ENCODE measurements around the gene SDR42E2. TPM values are rescaled to one million over a fixed set of nuclear protein-coding genes. Genes with fewer than 3 reads are reported as not detected.
"Not testable (repeated sequence)": the region's sequence is repeated elsewhere in the genome, so short reads cannot be mapped to it uniquely, and the experiment has no call there.

SDR42E2 gene
- polyA plus RNA-seq, 1 donor from 2014 or later = not detected

DNA sequence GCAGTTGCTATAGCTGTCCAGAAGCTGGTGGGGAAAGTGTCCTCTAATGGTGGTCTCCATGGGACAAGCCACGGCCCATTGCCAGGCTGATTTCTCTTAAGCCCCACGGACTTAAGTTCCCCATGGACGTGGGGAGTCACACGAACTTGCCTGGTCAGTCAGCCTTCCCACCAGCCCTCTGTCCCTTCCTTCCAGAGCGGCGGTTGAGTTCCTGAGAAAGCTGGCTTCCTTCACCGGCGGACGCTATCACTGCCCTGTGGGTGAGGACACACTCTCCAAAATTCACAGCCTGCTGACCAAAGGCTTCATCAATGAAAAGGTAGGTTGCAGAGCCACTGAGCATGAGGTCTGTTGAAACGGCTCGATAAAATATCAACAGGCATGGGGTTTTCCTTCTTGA, 10.0 kb upstream of the SDR42E2 start:
- Histone ChIP-seq H3K36me3 (ENCODE audit: insufficient read depth, low read length) (no peaks in the 10 kb centered on the region), H3K27me3 (ENCODE audit: insufficient read depth, low read depth, low read length) (no peaks in the 10 kb centered on the region), H3K9ac (ENCODE audit: low read length) (no peak overlapping the region), H2AFZ (ENCODE audit: low read depth, low read length) (no peak overlapping the region), H3K4me2 (ENCODE audit: low read length) (no peak overlapping the region), H3K27ac (ENCODE audit: low read length) (no peak overlapping the region), H3F3A (ENCODE audit: insufficient read depth, low read length, poor library complexity, severe bottlenecking) (no peaks in the 10 kb centered on the region), H3K4me3 (ENCODE audit: low read length) (no peak overlapping the region), H3K9me2 (ENCODE audit: insufficient read depth, low read length) (no peaks in the 10 kb centered on the region), H4K20me1 (ENCODE audit: insufficient read depth) (no peaks in the 10 kb centered on the region), H3K9me3 (ENCODE audit: low read length) (no peaks in the 10 kb centered on the region), H3K79me2 (replicated peaks; ENCODE audit: insufficient read depth, low read length) (no peaks in the 10 kb centered on the region)
- TF ChIP-seq TAF1 (IDR thresholded peaks at IDR 0.05; ENCODE audit: low read depth) (no peak), CTCF (IDR thresholded peaks at IDR 0.05; ENCODE audit: poor library complexity, severe bottlenecking) (no peak), EZH2 (IDR thresholded peaks at IDR 0.05; ENCODE audit: borderline replicate concordance, insufficient read depth, low read length, poor library complexity, severe bottlenecking) (no peak), REST (IDR thresholded peaks at IDR 0.05; ENCODE audit: borderline replicate concordance) (no peak), MXI1 (conservative IDR thresholded peaks at IDR 0.05; ENCODE audit: poor library complexity, severe bottlenecking) (no peak), POLR2AphosphoS5 (IDR thresholded peaks at IDR 0.05) (no peak), SMC3 (conservative IDR thresholded peaks at IDR 0.05; ENCODE audit: poor library complexity) (no peak), RAD21 (conservative IDR thresholded peaks at IDR 0.05) (no peak), EP300 (conservative IDR thresholded peaks at IDR 0.05; ENCODE audit: poor library complexity, severe bottlenecking) (no peak)

DNA sequence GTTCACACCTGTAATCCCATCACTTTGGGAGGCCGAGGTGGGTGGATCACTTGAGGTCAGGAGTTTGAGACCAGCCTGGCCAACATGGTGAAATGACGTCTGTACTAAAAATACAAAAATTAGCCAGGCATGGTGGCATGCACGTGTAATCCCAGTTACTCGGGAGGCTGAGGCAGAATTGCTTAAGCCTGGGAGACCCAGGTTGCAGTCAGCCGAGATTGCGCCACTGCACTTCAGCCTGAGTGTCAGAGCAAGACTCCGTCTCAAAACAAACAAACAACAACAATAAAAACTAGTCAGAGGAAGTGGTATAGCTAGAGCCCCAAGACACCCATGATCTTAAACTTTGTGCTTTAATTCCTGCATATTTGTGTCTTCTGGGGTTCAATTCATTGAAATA, 9.2 kb upstream of the SDR42E2 start:
- not testable (repeated sequence) for H3F3A ChIP-seq (ENCODE audit: insufficient read depth, low read length, poor library complexity, severe bottlenecking); H2AFZ ChIP-seq (ENCODE audit: low read depth, low read length); H3K4me3 ChIP-seq (ENCODE audit: low read length); H3K79me2 ChIP-seq (replicated peaks; ENCODE audit: insufficient read depth, low read length); H3K27ac ChIP-seq (ENCODE audit: low read length); H3K9me2 ChIP-seq (ENCODE audit: insufficient read depth, low read length); H3K9ac ChIP-seq (ENCODE audit: low read length); H4K20me1 ChIP-seq (ENCODE audit: insufficient read depth); H3K9me3 ChIP-seq (ENCODE audit: low read length); H3K36me3 ChIP-seq (ENCODE audit: insufficient read depth, low read length); H3K27me3 ChIP-seq (ENCODE audit: insufficient read depth, low read depth, low read length); H3K4me2 ChIP-seq (ENCODE audit: low read length)

GRCh38 chr16:22161401-22161800, 905 bp upstream of the SDR42E2 start:
- no peak overlapping the region for H3K27ac ChIP-seq (ENCODE audit: low read length)
- no peaks in the 10 kb centered on the region for H3K9me2 ChIP-seq (ENCODE audit: insufficient read depth, low read length)
- no peaks in the 10 kb centered on the region for H4K20me1 ChIP-seq (ENCODE audit: insufficient read depth)
- TF ChIP-seq CTCF (IDR thresholded peaks at IDR 0.05; ENCODE audit: poor library complexity, severe bottlenecking) (no peak), RAD21 (conservative IDR thresholded peaks at IDR 0.05) (no peak), TAF1 (IDR thresholded peaks at IDR 0.05; ENCODE audit: low read depth) (no peak), EZH2 (IDR thresholded peaks at IDR 0.05; ENCODE audit: borderline replicate concordance, insufficient read depth, low read length, poor library complexity, severe bottlenecking) (no peak)
- H3K79me2 ChIP-seq (replicated peaks; ENCODE audit: insufficient read depth, low read length) = no peaks in the 10 kb centered on the region
- no peak overlapping the region for H2AFZ ChIP-seq (ENCODE audit: low read depth, low read length)
- no peak overlapping the region for H3K9ac ChIP-seq (ENCODE audit: low read length)
- H3F3A ChIP-seq (ENCODE audit: insufficient read depth, low read length, poor library complexity, severe bottlenecking) = no peaks in the 10 kb centered on the region
- H3K4me2 ChIP-seq (ENCODE audit: low read length) = no peak overlapping the region
- H3K4me3 ChIP-seq (ENCODE audit: low read length) = no peak overlapping the region
- H3K36me3 ChIP-seq (ENCODE audit: insufficient read depth, low read length) = no peaks in the 10 kb centered on the region
- no peaks in the 10 kb centered on the region for H3K9me3 ChIP-seq (ENCODE audit: low read length)
- peaks cover 20% of the 10 kb centered on the region for H3K27me3 ChIP-seq (ENCODE audit: insufficient read depth, low read depth, low read length)

All from neural cell (in vitro differentiated cells).